Right ventricle myocardium inferior (tissue), 1 donor: Measurements from ENCODE around the gene RBMS3. TPM values are rescaled to one million over a fixed set of nuclear protein-coding genes. Genes with fewer than 3 reads are reported as not detected.

Source experiments
- ATAC-seq: fragments of 200-7000 bp; cut with Tn5 transposase; one replicate; pipeline ENCODE4 v1.9.1; 2020; ENCODE audit warnings: mild to moderate bottlenecking, moderate library complexity
- DNase-seq: peaks from one replicate; pipeline ENCODE4 v3.0.0; 2021; ENCODE audit errors: missing footprints
- intact Hi-C: fragments of 100-400 bp; cut with DNase I; formaldehyde crosslinking; loops from one replicate; pipeline ENCODE4 v1.11.0; 2022
- total RNA-seq: library from RNA; stranded (reverse); fragmentation: NEBNext Ultra II Directional; extraction: Animal tissue kit (Norgen Biotek cat#: 25700); gene quantifications from one replicate; pipeline ENCODE4 v1.2.1, GENCODE V29; 2021
- donor health status: DM: no; HTN: yes; CAD: no; lungs with severe emphysema.

RBMS3 gene
- total RNA-seq, 1 donor from 2014 or later, result 32.7 TPM

- intact Hi-C loops, result no loop called here
- no peak for DNase-seq
- ATAC-seq, result no peak
Observed at GRCh38 chr3:29933802-29934490, 653.1 kb downstream of the RBMS3 start.

GRCh38 chr3:29934751-29935150, 653.9 kb downstream of the RBMS3 start:
- DNase-seq, result no peak
- intact Hi-C loops, result no loop called here
- no peak for ATAC-seq

- no peak for ATAC-seq
- no peak for DNase-seq
- intact Hi-C loops, result no loop called here
Observed at GRCh38 chr3:29936054-29936453, 655.2 kb downstream of the RBMS3 start.

GRCh38 chr3:29936766-29937165, 655.9 kb downstream of the RBMS3 start:
- intact Hi-C loops, result no loop called here
- ATAC-seq, result no peak
- no peak for DNase-seq

- DNase-seq (no peak), ATAC-seq (no peak)
- intact Hi-C loops, result no loop called here
Observed at GRCh38 chr3:29937185-29937584, 656.3 kb downstream of the RBMS3 start.

DNA sequence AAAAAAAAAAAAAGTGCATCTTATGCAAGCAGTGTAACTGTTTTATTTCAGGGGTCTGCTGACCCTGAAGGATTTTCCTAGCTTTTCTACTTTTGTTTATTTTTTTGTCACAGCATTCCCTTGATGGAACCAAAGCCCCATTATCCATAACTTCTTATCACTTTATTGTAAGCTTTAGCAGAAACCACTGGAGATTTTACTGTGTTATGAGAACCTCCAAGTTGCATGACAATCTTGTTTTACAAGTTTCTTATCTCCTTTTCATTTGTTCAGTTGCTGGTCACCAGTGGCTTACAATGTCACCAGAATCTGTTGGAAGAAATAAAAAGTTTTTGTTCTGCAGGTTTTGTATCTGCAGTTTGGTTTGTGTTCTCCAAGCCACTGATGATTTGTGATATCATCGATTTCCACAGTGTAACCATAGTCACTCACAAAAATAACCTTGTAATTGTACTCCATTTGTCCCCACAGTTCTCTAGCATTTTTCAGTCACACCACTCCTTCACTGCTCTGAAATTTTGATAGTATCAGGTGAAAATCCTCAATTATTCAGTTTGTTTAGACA, 660.0 kb downstream of the RBMS3 start:
- intact Hi-C loops, result no loop called here
- ATAC-seq, result no peak

GRCh38 chr3:29942297-29942696, 661.4 kb downstream of the RBMS3 start:
- no peak for ATAC-seq
- intact Hi-C loops, result no loop called here
- DNase-seq, result no peak

More for the DNA sequence above, 660.0 kb downstream of the RBMS3 start:
- DNase-seq, result no peak

DNA sequence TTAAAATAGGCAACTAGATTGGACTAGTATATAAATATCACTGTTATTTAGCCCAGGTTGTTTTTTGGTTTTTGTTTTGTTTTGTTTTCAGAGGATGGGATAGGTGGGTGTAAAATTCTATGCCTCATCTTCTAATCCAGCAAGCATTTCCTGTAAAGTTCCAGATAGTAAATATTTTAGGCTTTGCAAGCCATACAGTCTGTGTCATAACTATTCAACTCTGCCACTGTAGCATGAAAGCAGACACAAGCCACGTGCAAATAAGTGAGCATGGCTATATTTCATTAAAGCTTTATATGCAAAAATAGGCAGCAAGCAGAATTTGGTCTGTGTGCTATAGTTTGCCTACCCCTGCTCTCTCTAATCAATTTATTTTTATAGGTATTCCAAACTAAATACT, 668.3 kb downstream of the RBMS3 start:
- ATAC-seq (no peak), DNase-seq (no peak)
- intact Hi-C loops, result no loop called here

- no peak for ATAC-seq
- intact Hi-C loops, result no loop called here
- DNase-seq, result no peak
Observed at GRCh38 chr3:29949940-29950616, 669.2 kb downstream of the RBMS3 start.

- DNase-seq (no peak), ATAC-seq (no peak)
- intact Hi-C loops, result no loop called here
Observed at GRCh38 chr3:29952431-29952830, 671.6 kb downstream of the RBMS3 start.

- ATAC-seq, result no peak
- no peak for DNase-seq
- intact Hi-C loops, result no loop called here
Observed at GRCh38 chr3:29955413-29955812, 674.5 kb downstream of the RBMS3 start.

DNA sequence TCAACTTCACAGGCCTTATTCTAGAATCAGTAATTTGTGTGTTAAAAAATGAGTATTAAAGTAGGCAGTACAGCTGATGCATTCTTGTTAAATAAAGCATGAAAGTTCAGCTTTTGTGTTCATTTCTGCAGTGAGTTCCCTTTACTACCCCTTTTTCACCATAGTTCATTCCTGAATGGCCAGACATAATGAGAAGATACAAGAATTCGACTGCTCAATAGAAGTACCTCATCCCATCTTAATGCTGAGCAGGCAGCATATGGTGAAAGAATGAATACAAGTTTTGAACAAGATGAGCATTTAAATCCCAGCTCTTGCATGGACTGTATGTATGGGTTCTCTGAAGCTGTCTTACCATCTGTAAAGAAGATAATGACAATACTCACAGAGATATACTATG, 677.9 kb downstream of the RBMS3 start:
- ATAC-seq, result no peak
- intact Hi-C loops, result no loop called here
- DNase-seq, result no peak

- DNase-seq (no peak), ATAC-seq (peak; percentile 26)
- intact Hi-C loops, result no loop called here
Observed at GRCh38 chr3:29971895-29972294, 691.0 kb downstream of the RBMS3 start.

DNA sequence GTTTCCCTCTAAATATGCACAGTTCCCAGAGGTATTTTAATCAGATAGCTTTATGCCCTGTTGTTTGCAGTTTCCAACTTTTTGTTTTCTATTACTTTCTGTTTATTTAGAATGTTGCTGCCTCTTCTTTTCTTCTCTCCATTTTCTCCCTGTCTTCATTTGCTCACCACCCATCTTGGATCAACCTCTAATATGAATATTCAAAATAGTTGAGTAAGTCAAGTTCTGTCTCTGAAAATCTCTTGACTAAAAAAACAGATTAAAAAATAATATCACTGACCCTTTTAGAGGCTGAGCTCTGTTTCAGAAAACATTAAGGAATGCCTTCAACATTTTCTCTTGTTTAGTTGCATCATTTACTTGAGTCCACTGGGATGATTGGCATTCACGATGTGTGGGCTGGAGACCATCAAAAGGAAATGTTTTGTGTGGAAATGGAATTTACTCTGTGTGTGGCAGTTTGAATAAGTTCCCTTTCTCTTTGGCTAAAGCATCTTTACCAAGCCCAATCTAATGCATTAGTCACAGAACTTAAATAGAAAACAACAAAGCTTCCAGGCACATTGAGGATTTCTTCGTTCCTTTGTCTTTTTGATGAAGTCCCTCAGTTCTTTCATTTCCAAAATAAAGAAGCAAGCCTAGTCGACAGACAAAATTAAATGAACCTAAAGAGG, 691.6 kb downstream of the RBMS3 start:
- intact Hi-C loops, result no loop called here
- peak; percentile 34 for ATAC-seq
- no peak for DNase-seq

DNA sequence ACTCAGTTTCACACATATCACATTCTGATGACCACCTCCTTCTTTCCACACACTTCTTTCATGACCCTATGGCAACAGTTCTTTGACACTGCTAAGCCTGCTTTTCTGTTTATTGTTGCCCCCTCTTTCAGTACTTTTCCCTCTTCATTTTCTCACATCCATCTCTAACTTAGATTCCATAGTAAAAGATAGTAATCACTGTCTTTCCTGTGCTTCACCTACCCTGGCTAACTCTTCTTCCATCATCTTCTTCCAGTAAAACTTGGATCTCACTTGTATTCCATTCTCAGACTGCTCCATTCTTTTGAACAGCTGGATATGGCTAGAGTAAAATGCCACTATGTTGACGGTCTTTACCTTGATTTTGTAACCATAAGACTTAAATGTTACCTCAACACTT, 692.9 kb downstream of the RBMS3 start:
- intact Hi-C loops, result no loop called here
- DNase-seq (no peak), ATAC-seq (no peak)

- DNase-seq (no peak), ATAC-seq (no peak)
- intact Hi-C loops, result no loop called here
Observed at GRCh38 chr3:29976871-29977270, 696.0 kb downstream of the RBMS3 start.

DNA sequence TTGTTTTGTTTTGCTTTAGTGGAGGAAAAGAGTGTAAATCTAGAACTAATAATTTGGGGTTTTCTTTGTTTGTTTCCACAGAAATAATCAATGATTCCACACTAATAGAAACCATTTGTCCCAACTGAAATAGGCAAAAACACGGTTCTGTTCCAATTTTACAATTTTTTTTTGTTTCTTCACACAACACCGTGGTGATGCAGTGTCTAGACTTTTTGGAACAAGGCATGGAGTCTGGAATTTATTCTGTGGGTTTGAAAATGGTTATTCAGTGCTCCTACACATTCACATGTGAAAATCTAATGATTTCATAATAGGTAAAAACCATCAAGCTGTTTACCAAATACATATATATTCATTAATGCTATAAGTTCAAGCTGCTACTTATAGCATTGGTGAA, 696.5 kb downstream of the RBMS3 start:
- no peak for DNase-seq
- intact Hi-C loops, result no loop called here
- ATAC-seq, result no peak

GRCh38 chr3:29978036-29978435, 697.2 kb downstream of the RBMS3 start:
- ATAC-seq, result no peak
- DNase-seq, result no peak
- intact Hi-C loops, result no loop called here

GRCh38 chr3:29991198-29991597, 710.3 kb downstream of the RBMS3 start:
- intact Hi-C loops, result no loop called here
- no peak for ATAC-seq
- DNase-seq, result no peak

DNA sequence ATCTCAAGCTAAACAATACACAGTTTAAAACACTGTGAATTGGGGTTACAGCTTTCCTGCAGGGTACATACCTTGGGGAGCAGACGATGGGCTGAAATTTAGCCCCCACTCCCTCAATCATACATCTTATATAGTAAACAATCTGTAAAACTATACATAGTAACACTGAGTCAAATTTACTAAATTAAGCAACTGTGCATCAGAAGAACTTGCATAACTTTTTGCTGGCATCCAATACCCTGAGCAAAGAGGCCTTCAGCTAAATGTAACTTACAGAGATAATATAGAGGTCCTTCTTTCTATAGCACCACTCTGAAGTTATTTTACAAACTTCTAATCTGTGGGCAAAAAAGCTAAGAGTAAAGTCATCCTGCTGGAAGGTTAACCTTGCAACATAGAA, 721.9 kb downstream of the RBMS3 start:
- ATAC-seq (no peak), DNase-seq (no peak)
- intact Hi-C loops, result no loop called here
